ENCODE results near the gene USP6. TPM values are rescaled to one million over a fixed set of nuclear protein-coding genes. Genes with fewer than 3 reads are reported as not detected.
"Not testable (repeated sequence)": the region's sequence is repeated elsewhere in the genome, so short reads cannot be mapped to it uniquely, and the experiment has no call there.

Gene USP6
- total RNA-seq, 1 donor from 2014 or later: not detected

GRCh38 chr17:5122056-5122455 is 6.2 kb downstream of the USP6 start:
- not testable (repeated sequence) for ATAC-seq

GRCh38 chr17:5122586-5123342 is 6.9 kb downstream of the USP6 start:
- peak; percentile 41 for ATAC-seq

GRCh38 chr17:5123343-5124124 is 7.7 kb downstream of the USP6 start:
- peak; percentile 40 for ATAC-seq

GRCh38 chr17:5124125-5124760 is 8.4 kb downstream of the USP6 start:
- ATAC-seq: peak; percentile 19

- ATAC-seq: not testable (repeated sequence)
Measured at GRCh38 chr17:5124896-5125295, 9.1 kb downstream of the USP6 start.

GRCh38 chr17:5126719-5127488 is 11.1 kb downstream of the USP6 start:
- ATAC-seq: no peak

GRCh38 chr17:5127910-5128309 is 12.1 kb downstream of the USP6 start:
- ATAC-seq: no peak

GRCh38 chr17:5128387-5128786 is 12.6 kb downstream of the USP6 start:
- not testable (repeated sequence) for ATAC-seq

GRCh38 chr17:5128905-5129535 is 13.2 kb downstream of the USP6 start:
- ATAC-seq: no peak

- ATAC-seq: not testable (repeated sequence)
Measured at GRCh38 chr17:5129770-5130169, 13.9 kb downstream of the USP6 start.

- ATAC-seq: not testable (repeated sequence)
Measured at GRCh38 chr17:5130261-5130660, 14.4 kb downstream of the USP6 start.

- not testable (repeated sequence) for ATAC-seq
Measured at GRCh38 chr17:5130687-5131086, 14.9 kb downstream of the USP6 start.

GRCh38 chr17:5131146-5131715 is 15.4 kb downstream of the USP6 start:
- peak; percentile 13 for ATAC-seq

- not testable (repeated sequence) for ATAC-seq
Measured at GRCh38 chr17:5131799-5132502, 16.1 kb downstream of the USP6 start.

GRCh38 chr17:5132503-5133225 is 16.8 kb downstream of the USP6 start:
- not testable (repeated sequence) for ATAC-seq

GRCh38 chr17:5133311-5133710 is 17.5 kb downstream of the USP6 start:
- no peak for ATAC-seq

- ATAC-seq: not testable (repeated sequence)
Measured at GRCh38 chr17:5133961-5134360, 18.1 kb downstream of the USP6 start.

GRCh38 chr17:5134571-5134970 is 18.7 kb downstream of the USP6 start:
- ATAC-seq: not testable (repeated sequence)

GRCh38 chr17:5135131-5135712 is 19.4 kb downstream of the USP6 start:
- not testable (repeated sequence) for ATAC-seq
